Right kidney (tissue), 1 donor: Measurements from ENCODE around the gene PCNX3.
"Not testable (repeated sequence)": the region's sequence is repeated elsewhere in the genome, so short reads cannot be mapped to it uniquely, and the experiment has no call there.

Source experiments
- DNase-seq: peaks from one replicate; pipeline ENCODE4 v3.0.0-alpha.2; 2016

Gene PCNX3

GRCh38 chr11:65619281-65619928 is 3.8 kb downstream of the PCNX3 start:
- no peak for DNase-seq

GRCh38 chr11:65620666-65621065 is 5.1 kb downstream of the PCNX3 start:
- DNase-seq = no peak

GRCh38 chr11:65621460-65621859 is 5.9 kb downstream of the PCNX3 start:
- DNase-seq = no peak

GRCh38 chr11:65622011-65622410 is 6.4 kb downstream of the PCNX3 start:
- no peak for DNase-seq

GRCh38 chr11:65623177-65623576 is 7.6 kb downstream of the PCNX3 start:
- DNase-seq = no peak

- DNase-seq = no peak
Measured at GRCh38 chr11:65623852-65624616, 8.5 kb downstream of the PCNX3 start.

- DNase-seq = no peak
Measured at GRCh38 chr11:65624931-65625627, 9.5 kb downstream of the PCNX3 start.

GRCh38 chr11:65625628-65626342 is 10.2 kb downstream of the PCNX3 start:
- DNase-seq = no peak

GRCh38 chr11:65627202-65627601 is 11.6 kb downstream of the PCNX3 start:
- DNase-seq = no peak

- DNase-seq = no peak
Measured at GRCh38 chr11:65629579-65629978, 14.0 kb downstream of the PCNX3 start.

GRCh38 chr11:65630215-65630614 is 14.6 kb downstream of the PCNX3 start:
- DNase-seq = no peak

- DNase-seq = no peak
Measured at GRCh38 chr11:65633390-65634108, 18.0 kb downstream of the PCNX3 start.

GRCh38 chr11:65634109-65634436 is 18.5 kb downstream of the PCNX3 start:
- DNase-seq = no peak

- no peak for DNase-seq
Measured at GRCh38 chr11:65634440-65634839, 18.9 kb downstream of the PCNX3 start.

GRCh38 chr11:65634905-65635731 is 19.5 kb downstream of the PCNX3 start:
- DNase-seq = no peak

GRCh38 chr11:65636108-65637031 is 20.8 kb downstream of the PCNX3 start:
- no peak for DNase-seq

- DNase-seq = no peak
Measured at GRCh38 chr11:65637032-65637557, 21.5 kb downstream of the PCNX3 start.

- peak; percentile 84 for DNase-seq
Measured at GRCh38 chr11:65637794-65638419, 22.3 kb downstream of the PCNX3 start, which contains the start of gene SIPA1. SIPA1 (plus strand) TSS chr11:65638101; CDS start chr11:65640922, 2,821 bp downstream.

- DNase-seq = not testable (repeated sequence)
Measured at GRCh38 chr11:65639228-65639597, 23.6 kb downstream of the PCNX3 start.
